IPS-NIHi11 (cell line): ENCODE data around the gene CKAP2.
"Not testable (repeated sequence)": the region's sequence is repeated elsewhere in the genome, so short reads cannot be mapped to it uniquely, and the experiment has no call there.

Experiments
- DNase-seq: peaks from one replicate; pipeline ENCODE4 v3.0.0; 2012; ENCODE audit warnings: mixed read lengths, low spot score

The CKAP2 gene

GRCh38 chr13:52454820-52455676, at the start of gene CKAP2:
CKAP2 (plus strand) TSS chr13:52455478; CDS start chr13:52455557, 79 bp downstream.
- peak; percentile 90 for DNase-seq

GRCh38 chr13:52405767-52406494, 49.3 kb upstream of the CKAP2 start, which contains the start of gene THSD1:
THSD1 (minus strand) TSS chr13:52406172; CDS start chr13:52402600, 3,572 bp downstream.
- DNase-seq: peak; percentile 73

- no peak for DNase-seq
These were observed 48.6 kb upstream of the CKAP2 start for GRCh38 chr13:52406629-52407028.

GRCh38 chr13:52407436-52407835, 47.8 kb upstream of the CKAP2 start:
- DNase-seq: not testable (repeated sequence)

GRCh38 chr13:52408071-52408658, 47.1 kb upstream of the CKAP2 start:
- DNase-seq: not testable (repeated sequence)

GRCh38 chr13:52411629-52412028, 43.6 kb upstream of the CKAP2 start:
- DNase-seq: no peak

- no peak for DNase-seq
These were observed 43.1 kb upstream of the CKAP2 start for GRCh38 chr13:52412128-52412527.

GRCh38 chr13:52414051-52414450, 41.2 kb upstream of the CKAP2 start:
- DNase-seq: no peak

GRCh38 chr13:52414963-52415362, 40.3 kb upstream of the CKAP2 start:
- no peak for DNase-seq

- no peak for DNase-seq
These were observed 36.2 kb upstream of the CKAP2 start for GRCh38 chr13:52419080-52419479.

- no peak for DNase-seq
These were observed 34.1 kb upstream of the CKAP2 start for GRCh38 chr13:52421216-52421615.

- no peak for DNase-seq
These were observed 27.0 kb upstream of the CKAP2 start for GRCh38 chr13:52428295-52428694.

- no peak for DNase-seq
These were observed 22.8 kb upstream of the CKAP2 start for GRCh38 chr13:52432456-52432855.

GRCh38 chr13:52446265-52446664, 9.0 kb upstream of the CKAP2 start:
- no peak for DNase-seq

- DNase-seq: no peak
These were observed 7.9 kb upstream of the CKAP2 start for GRCh38 chr13:52447354-52447753.

GRCh38 chr13:52447815-52448552, 7.3 kb upstream of the CKAP2 start:
- no peak for DNase-seq

- no peak for DNase-seq
These were observed 5.8 kb upstream of the CKAP2 start for GRCh38 chr13:52449331-52450011.

GRCh38 chr13:52450012-52450792, 5.1 kb upstream of the CKAP2 start, which contains the start of gene VPS36:
VPS36 (minus strand) TSS chr13:52450634; CDS start chr13:52450594, 40 bp downstream.
- peak; percentile 93 for DNase-seq

GRCh38 chr13:52450793-52451116, 4.5 kb upstream of the CKAP2 start:
- no peak for DNase-seq

- no peak for DNase-seq
These were observed 4.0 kb upstream of the CKAP2 start for GRCh38 chr13:52451135-52451804.
